ENCODE measurements around the gene HTRA1. TPM values are rescaled to one million over a fixed set of nuclear protein-coding genes. Genes with fewer than 3 reads are reported as not detected.

The HTRA1 gene
- total and polyA plus RNA-seq, 10 of the 15 experiments (the other 5 are each of a cell fraction or from before 2014, with no cell fraction given) = 0.13 TPM; not detected in 9

- TF ChIP-seq ZNF592 (IDR thresholded peaks at IDR 0.05) (no peak), SUPT20H (IDR thresholded peaks at IDR 0.05; ENCODE audit: borderline replicate concordance, control insufficient read depth, low read depth, low read length) (no peak), ZNF384 (IDR thresholded peaks at IDR 0.05; ENCODE audit: borderline replicate concordance, low read depth, low read length) (no peak), WRNIP1 (IDR thresholded peaks at IDR 0.05; ENCODE audit: borderline replicate concordance, low read depth, low read length) (no peak)
These were observed 8.5 kb downstream of the HTRA1 start (continued) for GRCh38 chr10:122469848-122470247.

GRCh38 chr10:122471531-122472177, 10.3 kb downstream of the HTRA1 start:
- Histone ChIP-seq H4K20me1 (ENCODE audit: control insufficient read depth, insufficient read depth) (no peaks in the 10 kb centered on the region), H3K27me3 (replicated peaks in 1 of 2; ENCODE audit: control insufficient read depth in 2 of 2, insufficient read depth in 2 of 2, low read length in 1 of 2) (peaks cover 3% of the 10 kb centered on the region in 2 experiments), H3K4me1 (ENCODE audit: control insufficient read depth, insufficient read depth, low read length) (no peaks in the 10 kb centered on the region), H3K9me3 (replicated peaks; ENCODE audit: control insufficient read depth, insufficient read depth, low read length) (no peaks in the 10 kb centered on the region), H3K27ac (ENCODE audit: control insufficient read depth, insufficient read depth) (no peak overlapping the region), H3K4me3 (no peak overlapping the region), H2AFZ (ENCODE audit: control insufficient read depth, low read depth, low read length) (no peak overlapping the region), H3K9ac (ENCODE audit: control insufficient read depth, insufficient read depth, low read length) (no peak overlapping the region), H3K36me3 (ENCODE audit: control insufficient read depth in 2 of 2, insufficient read depth in 2 of 2, low read length in 1 of 2) (no peaks in the 10 kb centered on the region), H3K79me2 (ENCODE audit: control insufficient read depth, insufficient read depth, low read length) (no peaks in the 10 kb centered on the region), H3K4me2 (ENCODE audit: control insufficient read depth, insufficient read depth) (no peak overlapping the region)
- ChIA-PET SMC1A (ENCODE audit: uncharacterized antibody, unreplicated experiment) (no interaction called here), POLR2A (no interaction called here), RAD21 (ENCODE audit: unreplicated experiment) (no interaction called here), CTCF (no interaction called here)
- ATAC-seq = no peak
- in situ Hi-C loops (cut with MboI) = no loop called here
- no TSS peak for BruUV-seq (replicated peaks)
- intact Hi-C loops (cut with micrococcal nuclease; ENCODE audit: unreplicated experiment) = no loop called here
- no peak for TF ChIP-seq ZNF217 (IDR thresholded peaks at IDR 0.05)
- TF ChIP-seq CHD1 (IDR thresholded peaks at IDR 0.05; ENCODE audit: low read depth, low read length) = no peak
- 61% methylated on average over 4 of the region's 4 CpGs for WGBS (ENCODE audit: insufficient coverage, insufficient replicate concordance, low lambda C conversion rate, missing lambda C conversion rate)
- DNase-seq (ENCODE audit: low read depth, low spot score) = no peak
- FAIRE-seq = no peak

Measured in GM12878 (cell line).